Measurements from ENCODE around the gene SLC26A9.

SLC26A9 gene

DNA sequence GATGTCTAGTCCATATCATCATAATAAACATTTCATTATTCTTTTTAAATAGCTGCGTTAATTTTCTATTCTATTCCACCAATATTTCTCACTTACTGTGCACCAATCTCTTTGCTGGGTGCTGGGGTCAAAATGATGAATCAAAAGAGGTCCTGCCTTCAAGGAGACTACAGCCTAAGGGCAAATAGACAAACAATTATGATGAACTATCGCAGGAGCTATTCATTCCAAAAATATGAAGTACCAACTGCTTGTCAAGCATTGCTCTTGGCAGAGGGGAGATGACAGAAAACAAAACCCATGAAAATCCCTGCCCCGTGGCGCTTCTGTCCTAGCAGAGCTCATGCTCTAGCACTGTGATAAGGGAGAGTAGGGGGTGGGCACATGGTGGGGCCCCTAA is 28.8 kb upstream of the SLC26A9 start (continued):
- TF ChIP-seq, protein P1, sequence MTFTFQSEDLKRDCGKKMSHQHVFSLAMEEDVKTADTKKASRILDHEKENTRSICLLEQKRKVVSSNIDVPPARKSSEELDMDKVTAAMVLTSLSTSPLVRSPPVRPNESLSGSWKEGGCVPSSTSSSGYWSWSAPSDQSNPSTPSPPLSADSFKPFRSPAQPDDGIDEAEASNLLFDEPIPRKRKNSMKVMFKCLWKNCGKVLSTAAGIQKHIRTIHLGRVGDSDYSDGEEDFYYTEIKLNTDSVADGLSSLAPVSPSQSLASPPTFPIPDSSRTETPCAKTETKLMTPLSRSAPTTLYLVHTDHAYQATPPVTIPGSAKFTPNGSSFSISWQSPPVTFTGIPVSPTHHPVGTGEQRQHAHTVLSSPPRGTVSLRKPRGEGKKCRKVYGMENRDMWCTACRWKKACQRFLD (tag by site-specific recombination; IDR thresholded peaks at IDR 0.05) = no peak
- TF ChIP-seq HOXD13 (CRISPR knock-in tag; IDR thresholded peaks at IDR 0.05; ENCODE audit: borderline replicate concordance) = no peak
- no peak for TF ChIP-seq ZNF791 (tag by site-specific recombination; IDR thresholded peaks at IDR 0.05)
- no peak for TF ChIP-seq ZNF768 (tag by site-specific recombination; IDR thresholded peaks at IDR 0.05)
- no peak for TF ChIP-seq GLI4 (tag by site-specific recombination; IDR thresholded peaks at IDR 0.05)
- TF ChIP-seq ZBTB20 (tag by site-specific recombination; IDR thresholded peaks at IDR 0.05) = no peak

- Histone ChIP-seq H3K4me1 (ENCODE audit: control insufficient read depth, insufficient read depth, low read length) (no peaks in the 10 kb centered on the region), H3K9me3 (ENCODE audit: control insufficient read depth, insufficient read depth, low read depth, low read length) (no peaks in the 10 kb centered on the region), H3K27ac (ENCODE audit: extremely low read depth, low read depth, low read length) (no peak overlapping the region), H3K4me3 (ENCODE audit: low read depth, low read length) (no peak overlapping the region), H3K36me3 (ENCODE audit: control insufficient read depth in 2 of 2, insufficient read depth in 1 of 2, low read length in 2 of 2) (no peaks in the 10 kb centered on the region)
- TF ChIP-seq, protein P2, sequence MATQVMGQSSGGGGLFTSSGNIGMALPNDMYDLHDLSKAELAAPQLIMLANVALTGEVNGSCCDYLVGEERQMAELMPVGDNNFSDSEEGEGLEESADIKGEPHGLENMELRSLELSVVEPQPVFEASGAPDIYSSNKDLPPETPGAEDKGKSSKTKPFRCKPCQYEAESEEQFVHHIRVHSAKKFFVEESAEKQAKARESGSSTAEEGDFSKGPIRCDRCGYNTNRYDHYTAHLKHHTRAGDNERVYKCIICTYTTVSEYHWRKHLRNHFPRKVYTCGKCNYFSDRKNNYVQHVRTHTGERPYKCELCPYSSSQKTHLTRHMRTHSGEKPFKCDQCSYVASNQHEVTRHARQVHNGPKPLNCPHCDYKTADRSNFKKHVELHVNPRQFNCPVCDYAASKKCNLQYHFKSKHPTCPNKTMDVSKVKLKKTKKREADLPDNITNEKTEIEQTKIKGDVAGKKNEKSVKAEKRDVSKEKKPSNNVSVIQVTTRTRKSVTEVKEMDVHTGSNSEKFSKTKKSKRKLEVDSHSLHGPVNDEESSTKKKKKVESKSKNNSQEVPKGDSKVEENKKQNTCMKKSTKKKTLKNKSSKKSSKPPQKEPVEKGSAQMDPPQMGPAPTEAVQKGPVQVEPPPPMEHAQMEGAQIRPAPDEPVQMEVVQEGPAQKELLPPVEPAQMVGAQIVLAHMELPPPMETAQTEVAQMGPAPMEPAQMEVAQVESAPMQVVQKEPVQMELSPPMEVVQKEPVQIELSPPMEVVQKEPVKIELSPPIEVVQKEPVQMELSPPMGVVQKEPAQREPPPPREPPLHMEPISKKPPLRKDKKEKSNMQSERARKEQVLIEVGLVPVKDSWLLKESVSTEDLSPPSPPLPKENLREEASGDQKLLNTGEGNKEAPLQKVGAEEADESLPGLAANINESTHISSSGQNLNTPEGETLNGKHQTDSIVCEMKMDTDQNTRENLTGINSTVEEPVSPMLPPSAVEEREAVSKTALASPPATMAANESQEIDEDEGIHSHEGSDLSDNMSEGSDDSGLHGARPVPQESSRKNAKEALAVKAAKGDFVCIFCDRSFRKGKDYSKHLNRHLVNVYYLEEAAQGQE (tag by site-specific recombination; IDR thresholded peaks at IDR 0.05) = no peak
- TF ChIP-seq ZFHX2 (tag by site-specific recombination; conservative IDR thresholded peaks at IDR 0.05) (no peak), ZNF692 (tag by site-specific recombination; IDR thresholded peaks at IDR 0.05) (no peak), ZNF350 (tag by site-specific recombination; IDR thresholded peaks at IDR 0.05) (no peak)
- POLR2A ChIA-PET = no interaction called here
- CTCF ChIA-PET = interaction anchor here (1.2 to 4.5 kb wide), 4 partner anchors 10 to 179 kb away, joined by 3 to 39 read pairs (median 8); no protein-coding TSS in a partner anchor
Observed at GRCh38 chr1:205971082-205971481, 27.8 kb upstream of the SLC26A9 start.

DNA sequence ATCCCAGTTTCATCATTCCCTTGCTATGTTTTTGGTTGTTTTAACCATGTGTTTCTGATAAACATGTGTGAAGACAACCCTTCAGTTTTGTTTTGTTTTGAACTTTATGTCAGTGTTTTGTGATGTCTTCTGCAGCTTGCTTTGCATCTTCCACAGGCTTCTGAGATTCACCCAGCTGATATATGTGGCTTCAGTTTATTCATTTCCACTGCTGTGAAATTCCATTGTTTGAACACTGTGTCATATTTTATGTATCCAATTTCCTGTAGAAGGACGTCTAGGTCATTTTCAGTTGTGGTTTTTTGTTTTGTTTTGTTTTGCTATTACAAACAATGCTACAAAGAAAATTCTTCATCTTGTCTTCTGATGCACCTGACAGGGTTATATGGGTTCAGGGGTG is 27.2 kb upstream of the SLC26A9 start:
- H3K27ac ChIP-seq (ENCODE audit: extremely low read depth, low read depth, low read length) = no peak overlapping the region
- no peaks in the 10 kb centered on the region for H3K36me3 ChIP-seq (ENCODE audit: control insufficient read depth in 2 of 2, insufficient read depth in 1 of 2, low read length in 2 of 2)
- no peaks in the 10 kb centered on the region for H3K9me3 ChIP-seq (ENCODE audit: control insufficient read depth, insufficient read depth, low read depth, low read length)
- POLR2A ChIA-PET = no interaction called here
- no peak overlapping the region for H3K4me3 ChIP-seq (ENCODE audit: low read depth, low read length)
- CTCF ChIA-PET = interaction anchor here (0.6 to 4.5 kb wide), 5 partner anchors 14 to 312 kb away, joined by 3 to 39 read pairs (median 4); no protein-coding TSS in a partner anchor
- TF ChIP-seq, protein P3, sequence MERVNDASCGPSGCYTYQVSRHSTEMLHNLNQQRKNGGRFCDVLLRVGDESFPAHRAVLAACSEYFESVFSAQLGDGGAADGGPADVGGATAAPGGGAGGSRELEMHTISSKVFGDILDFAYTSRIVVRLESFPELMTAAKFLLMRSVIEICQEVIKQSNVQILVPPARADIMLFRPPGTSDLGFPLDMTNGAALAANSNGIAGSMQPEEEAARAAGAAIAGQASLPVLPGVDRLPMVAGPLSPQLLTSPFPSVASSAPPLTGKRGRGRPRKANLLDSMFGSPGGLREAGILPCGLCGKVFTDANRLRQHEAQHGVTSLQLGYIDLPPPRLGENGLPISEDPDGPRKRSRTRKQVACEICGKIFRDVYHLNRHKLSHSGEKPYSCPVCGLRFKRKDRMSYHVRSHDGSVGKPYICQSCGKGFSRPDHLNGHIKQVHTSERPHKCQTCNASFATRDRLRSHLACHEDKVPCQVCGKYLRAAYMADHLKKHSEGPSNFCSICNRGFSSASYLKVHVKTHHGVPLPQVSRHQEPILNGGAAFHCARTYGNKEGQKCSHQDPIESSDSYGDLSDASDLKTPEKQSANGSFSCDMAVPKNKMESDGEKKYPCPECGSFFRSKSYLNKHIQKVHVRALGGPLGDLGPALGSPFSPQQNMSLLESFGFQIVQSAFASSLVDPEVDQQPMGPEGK (tag by site-specific recombination; IDR thresholded peaks at IDR 0.05) = no peak
- TF ChIP-seq ZEB2 (tag by site-specific recombination; IDR thresholded peaks at IDR 0.05) (no peak), ZBTB20 (tag by site-specific recombination; IDR thresholded peaks at IDR 0.05) (no peak), SP2 (tag by site-specific recombination; IDR thresholded peaks at IDR 0.05) (no peak), KLF1 (tag by site-specific recombination; IDR thresholded peaks at IDR 0.05) (no peak), ZNF311 (tag by site-specific recombination; IDR thresholded peaks at IDR 0.05; ENCODE audit: borderline replicate concordance) (no peak)
- no peaks in the 10 kb centered on the region for H3K4me1 ChIP-seq (ENCODE audit: control insufficient read depth, insufficient read depth, low read length)
